GM13976 (cell line): ENCODE data around the gene CDO1.
"Not testable (repeated sequence)": the region's sequence is repeated elsewhere in the genome, so short reads cannot be mapped to it uniquely, and the experiment has no call there.

Source experiments
- DNase-seq: peaks from one replicate; pipeline ENCODE4 v3.0.0; 2012; ENCODE audit warnings: low spot score
- CTCF ChIP-seq: IDR thresholded peaks from 2 replicates; pipeline ENCODE4 v1.5.1; 2012; ENCODE audit warnings: borderline replicate concordance, mild to moderate bottlenecking; ENCODE audit not compliant: insufficient read depth; ENCODE audit errors: extremely low read depth, missing control alignments, control extremely low read depth
- in situ Hi-C: fragments of 300-500 bp; cut with MboI; formaldehyde crosslinking; loops from one replicate; pipeline ENCODE4 v1.12.0; 2022; ENCODE audit warnings: low sequenced_read_pairs, mixed read lengths, inconsistent platforms; ENCODE audit not compliant: unreplicated experiment

CDO1 gene

DNA sequence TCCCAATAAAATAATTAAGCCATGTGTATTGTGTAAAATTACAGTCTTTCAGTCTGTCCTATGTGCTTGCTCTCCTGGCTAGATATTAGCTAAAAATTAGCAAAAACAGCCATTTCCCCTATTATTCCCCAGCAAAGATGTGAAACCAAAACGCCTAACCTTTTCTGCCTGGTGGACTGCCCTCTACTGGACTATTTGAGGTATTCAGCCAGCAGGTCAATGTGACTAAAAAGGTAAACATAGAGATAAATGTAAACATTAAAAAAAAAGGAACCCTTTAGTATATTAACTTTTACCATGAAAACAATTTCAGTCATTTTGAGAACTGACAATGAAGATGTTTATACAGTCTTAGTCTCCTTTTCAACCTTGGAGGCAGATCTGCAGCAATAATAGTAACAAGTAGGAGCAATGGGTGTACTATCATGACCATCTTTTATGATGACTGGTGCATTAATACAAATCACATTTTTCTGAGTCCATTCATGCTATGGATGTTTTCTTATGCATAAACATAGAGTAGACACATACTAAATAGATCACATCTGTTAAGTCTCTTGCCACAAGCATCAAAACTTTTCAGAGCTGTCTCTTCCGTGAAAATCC is 14.8 kb upstream of the CDO1 start:
- TF ChIP-seq CTCF = peak; percentile 62
- in situ Hi-C loops = loop anchor here (25.0 kb wide), 2 partner anchors 231 to 519 kb away; no protein-coding TSS in a partner anchor
- DNase-seq = peak; percentile 40

GRCh38 chr5:115829913-115830312 is 13.5 kb upstream of the CDO1 start:
- in situ Hi-C loops = loop anchor here (25.0 kb wide), 2 partner anchors 232 to 518 kb away; no protein-coding TSS in a partner anchor
- TF ChIP-seq CTCF = no peak
- no peak for DNase-seq

DNA sequence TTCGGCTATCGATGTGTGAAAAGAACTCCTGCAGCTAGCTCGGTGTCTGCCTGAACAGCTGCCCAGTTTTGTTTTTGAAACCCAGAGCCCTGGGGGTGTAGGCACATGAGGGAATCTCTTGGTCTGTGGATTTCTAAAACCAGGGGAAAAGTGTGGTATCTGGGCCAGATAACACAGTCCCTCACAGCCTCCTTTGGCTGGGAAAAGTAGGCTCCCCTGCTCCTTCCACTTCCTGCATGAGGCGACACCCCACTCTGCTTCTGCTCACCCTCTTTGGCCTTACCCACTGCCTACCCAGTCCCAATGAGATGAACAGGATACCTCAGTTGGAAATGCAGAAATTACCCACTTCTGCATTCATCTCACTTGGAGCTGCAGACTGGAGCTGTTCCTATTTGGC is 9.5 kb upstream of the CDO1 start:
- in situ Hi-C loops = loop anchor here (25.0 kb wide), 2 partner anchors 236 to 514 kb away; no protein-coding TSS in a partner anchor
- no peak for TF ChIP-seq CTCF
- no peak for DNase-seq

GRCh38 chr5:115824983-115825382 is 8.5 kb upstream of the CDO1 start:
- in situ Hi-C loops = loop anchor here (25.0 kb wide), 2 partner anchors 237 to 513 kb away; no protein-coding TSS in a partner anchor

GRCh38 chr5:115820846-115821245 is 4.4 kb upstream of the CDO1 start:
- no peak for TF ChIP-seq CTCF
- in situ Hi-C loops = no loop called here
- no peak for DNase-seq

More at GRCh38 chr5:115824983-115825382, 8.5 kb upstream of the CDO1 start:
- DNase-seq = not testable (repeated sequence)

- TF ChIP-seq CTCF = no peak
- no peak for DNase-seq
- in situ Hi-C loops = no loop called here
These were observed 2.4 kb upstream of the CDO1 start for GRCh38 chr5:115818821-115819220.

GRCh38 chr5:115817386-115817785 is 927 bp upstream of the CDO1 start:
- in situ Hi-C loops = no loop called here
- DNase-seq = no peak
- no peak for TF ChIP-seq CTCF
